ENCODE results near the gene SMARCA2. TPM values are rescaled to one million over a fixed set of nuclear protein-coding genes. Genes with fewer than 3 reads are reported as not detected.

The SMARCA2 gene
- total and polyA plus RNA-seq, 2 donors (not counting 1 experiment from before 2014, with no cell fraction given) = 75.3 to 250 TPM

DNA sequence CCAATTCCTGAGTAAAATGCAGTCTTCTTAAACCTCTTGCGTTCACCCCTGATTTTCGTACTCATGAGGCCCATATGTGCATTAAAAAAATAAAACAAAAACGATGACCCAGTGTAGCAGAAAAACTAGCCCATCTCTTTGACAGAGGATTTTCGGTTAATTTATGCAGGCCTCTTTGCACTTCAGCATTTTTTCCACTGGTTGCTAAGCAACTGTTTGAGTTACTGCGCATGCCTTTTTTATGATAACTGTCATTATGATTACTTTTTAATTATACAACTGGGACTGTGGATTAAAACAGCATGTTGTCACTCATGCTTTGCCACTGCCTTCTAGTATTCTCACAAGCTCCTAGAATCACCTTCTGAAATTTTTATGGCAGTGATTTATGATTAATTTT, 165.0 kb downstream of the SMARCA2 start:
- H3K4me1 Mint-ChIP-seq = no peaks in the 10 kb centered on the region
- intact Hi-C loops (cut with micrococcal nuclease) = loop anchor here (5.0 kb wide), 1 partner anchor 48 kb away; no protein-coding TSS in a partner anchor
- Histone ChIP-seq H4K20me1 (ENCODE audit: control insufficient read depth, insufficient read depth, low read length, poor library complexity, severe bottlenecking) (peaks cover 6% of the 10 kb centered on the region), H3K36me3 (replicated peaks in 1 of 2; ENCODE audit: control extremely low read depth in 1 of 2, control insufficient read depth in 1 of 2, extremely low read depth in 1 of 2, insufficient read depth in 2 of 2, low read length in 1 of 2) (peaks cover 0 to 27% of the 10 kb centered on the region in 2 experiments), H3K9me3 (ENCODE audit: control extremely low read depth in 1 of 3, control insufficient read depth in 2 of 3, insufficient read depth in 1 of 3, low read length in 2 of 3) (no peaks in the 10 kb centered on the region), H3K27ac (ENCODE audit: low read length in 2 of 2) (no peak overlapping the region), H3K79me2 (ENCODE audit: control insufficient read depth, insufficient read depth, low read length) (no peaks in the 10 kb centered on the region), H2AFZ (ENCODE audit: insufficient read depth, low read depth, low read length, poor library complexity, severe bottlenecking) (no peak overlapping the region), H3K27me3 (replicated peaks in 1 of 4; ENCODE audit: control extremely low read depth in 1 of 4, control insufficient read depth in 3 of 4, insufficient read depth in 4 of 4, low read length in 3 of 4) (no peaks in the 10 kb centered on the region), H3K4me2 (replicated peaks; ENCODE audit: low read depth, low read length, poor library complexity, severe bottlenecking) (no peak overlapping the region), H3K4me1 (ENCODE audit: control insufficient read depth in 2 of 2, insufficient read depth in 2 of 2, low read length in 2 of 2) (no peaks in the 10 kb centered on the region), H3K4me3 (ENCODE audit: control extremely low read depth in 1 of 5, extremely low read depth in 1 of 5, insufficient read depth in 1 of 5, low read depth in 2 of 5, low read length in 4 of 5) (no peak overlapping the region), H3K9ac (ENCODE audit: low read length) (no peak overlapping the region)
- H3K27me3 Mint-ChIP-seq = no peaks in the 10 kb centered on the region
- TF ChIP-seq EZH2 (IDR thresholded peaks at IDR 0.05; ENCODE audit: borderline replicate concordance, insufficient read depth, low read depth, low read length, poor library complexity, severe bottlenecking) = no peak
- TF ChIP-seq, protein P1, sequence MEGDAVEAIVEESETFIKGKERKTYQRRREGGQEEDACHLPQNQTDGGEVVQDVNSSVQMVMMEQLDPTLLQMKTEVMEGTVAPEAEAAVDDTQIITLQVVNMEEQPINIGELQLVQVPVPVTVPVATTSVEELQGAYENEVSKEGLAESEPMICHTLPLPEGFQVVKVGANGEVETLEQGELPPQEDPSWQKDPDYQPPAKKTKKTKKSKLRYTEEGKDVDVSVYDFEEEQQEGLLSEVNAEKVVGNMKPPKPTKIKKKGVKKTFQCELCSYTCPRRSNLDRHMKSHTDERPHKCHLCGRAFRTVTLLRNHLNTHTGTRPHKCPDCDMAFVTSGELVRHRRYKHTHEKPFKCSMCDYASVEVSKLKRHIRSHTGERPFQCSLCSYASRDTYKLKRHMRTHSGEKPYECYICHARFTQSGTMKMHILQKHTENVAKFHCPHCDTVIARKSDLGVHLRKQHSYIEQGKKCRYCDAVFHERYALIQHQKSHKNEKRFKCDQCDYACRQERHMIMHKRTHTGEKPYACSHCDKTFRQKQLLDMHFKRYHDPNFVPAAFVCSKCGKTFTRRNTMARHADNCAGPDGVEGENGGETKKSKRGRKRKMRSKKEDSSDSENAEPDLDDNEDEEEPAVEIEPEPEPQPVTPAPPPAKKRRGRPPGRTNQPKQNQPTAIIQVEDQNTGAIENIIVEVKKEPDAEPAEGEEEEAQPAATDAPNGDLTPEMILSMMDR (IDR thresholded peaks at IDR 0.05) = no peak
- H3K9me3 Mint-ChIP-seq (ENCODE audit: insufficient read depth) = no peaks in the 10 kb centered on the region
- ChIA-PET POLR2A (no interaction called here), CTCF (interaction anchor here (1.7 to 2.4 kb wide), 3 partner anchors 8 to 48 kb away, joined by 4 to 26 read pairs (median 10); no protein-coding TSS in a partner anchor)
- ATAC-seq (ENCODE audit: low read depth) = no peak
- no peak overlapping the region for H3K27ac Mint-ChIP-seq
- DNase-seq = no peak
- H3K4me3 Mint-ChIP-seq = no peak overlapping the region
- 91% methylated on average over 4 of the region's 5 CpGs for WGBS (ENCODE audit: insufficient coverage)

DNA sequence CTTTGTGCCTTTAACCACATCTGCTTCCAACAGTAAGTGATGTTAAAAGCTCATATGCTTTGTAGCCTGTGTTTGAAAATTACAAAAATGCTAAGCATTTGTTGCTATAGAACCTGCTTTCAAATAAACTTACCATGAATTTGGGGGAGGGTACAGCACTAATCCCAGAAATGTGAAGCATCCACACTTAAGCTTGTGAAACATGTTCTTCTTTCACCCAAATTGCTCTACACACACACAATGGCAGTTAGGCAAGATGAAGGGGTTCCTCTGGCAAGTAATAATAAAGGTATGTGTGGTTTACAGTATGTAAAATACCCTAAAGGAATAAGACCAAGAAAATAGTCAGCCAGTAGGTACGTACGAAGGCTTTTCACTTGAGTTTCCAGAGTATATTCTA, 165.6 kb downstream of the SMARCA2 start:
- TF ChIP-seq EZH2 (IDR thresholded peaks at IDR 0.05; ENCODE audit: borderline replicate concordance, insufficient read depth, low read depth, low read length, poor library complexity, severe bottlenecking) = no peak
- TF ChIP-seq, protein P1 (IDR thresholded peaks at IDR 0.05) = no peak
- H3K4me2 ChIP-seq (replicated peaks; ENCODE audit: low read depth, low read length, poor library complexity, severe bottlenecking) = no peak overlapping the region
- ATAC-seq (ENCODE audit: low read depth) = no peak
- no CpG with 5 or more reads among the region's 2 CpGs for WGBS (ENCODE audit: insufficient coverage)
- H3K36me3 ChIP-seq (replicated peaks in 1 of 2; ENCODE audit: control extremely low read depth in 1 of 2, control insufficient read depth in 1 of 2, extremely low read depth in 1 of 2, insufficient read depth in 2 of 2, low read length in 1 of 2) = peaks cover 0 to 31% of the 10 kb centered on the region in 2 experiments
- no peak overlapping the region for H3K4me3 ChIP-seq (ENCODE audit: control extremely low read depth in 1 of 5, extremely low read depth in 1 of 5, insufficient read depth in 1 of 5, low read depth in 2 of 5, low read length in 4 of 5)
- POLR2A ChIA-PET = no interaction called here
- no peaks in the 10 kb centered on the region for H3K27me3 ChIP-seq (replicated peaks in 1 of 4; ENCODE audit: control extremely low read depth in 1 of 4, control insufficient read depth in 3 of 4, insufficient read depth in 4 of 4, low read length in 3 of 4)
- no peaks in the 10 kb centered on the region for H3K4me1 ChIP-seq (ENCODE audit: control insufficient read depth in 2 of 2, insufficient read depth in 2 of 2, low read length in 2 of 2)
- H3K27ac ChIP-seq (ENCODE audit: low read length in 2 of 2) = no peak overlapping the region
- H3K9ac ChIP-seq (ENCODE audit: low read length) = no peak overlapping the region
- Mint-ChIP-seq H3K4me1 (no peaks in the 10 kb centered on the region), H3K27me3 (no peaks in the 10 kb centered on the region), H3K27ac (no peak overlapping the region), H3K9me3 (ENCODE audit: insufficient read depth) (no peaks in the 10 kb centered on the region), H3K4me3 (no peak overlapping the region)
- intact Hi-C loops (cut with micrococcal nuclease) = loop anchor here (5.0 kb wide), 1 partner anchor 48 kb away; no protein-coding TSS in a partner anchor
- peaks cover 6% of the 10 kb centered on the region for H4K20me1 ChIP-seq (ENCODE audit: control insufficient read depth, insufficient read depth, low read length, poor library complexity, severe bottlenecking)
- H3K9me3 ChIP-seq (ENCODE audit: control extremely low read depth in 1 of 3, control insufficient read depth in 2 of 3, insufficient read depth in 1 of 3, low read length in 2 of 3) = no peaks in the 10 kb centered on the region
- no peaks in the 10 kb centered on the region for H3K79me2 ChIP-seq (ENCODE audit: control insufficient read depth, insufficient read depth, low read length)
- H2AFZ ChIP-seq (ENCODE audit: insufficient read depth, low read depth, low read length, poor library complexity, severe bottlenecking) = no peak overlapping the region
- no peak for DNase-seq
- CTCF ChIA-PET = interaction anchor here (0.8 to 2.4 kb wide), 5 partner anchors 8 to 48 kb away, joined by 3 to 26 read pairs (median 4); no protein-coding TSS in a partner anchor
